ENCODE data around the gene ASH1L.
"Not testable (repeated sequence)": the region's sequence is repeated elsewhere in the genome, so short reads cannot be mapped to it uniquely, and the experiment has no call there.

The ASH1L gene

GRCh38 chr1:155300024-155300423 is 262.6 kb downstream of the ASH1L start:
- Histone ChIP-seq H3K9me3 (ENCODE audit: insufficient read depth, low read length) (no peaks in the 10 kb centered on the region), H3K4me3 (ENCODE audit: insufficient read length, low read depth) (no peak overlapping the region), H3K9ac (ENCODE audit: insufficient read length, low read depth) (no peak overlapping the region), H3K4me1 (ENCODE audit: insufficient read depth, insufficient read length) (peaks cover 7% of the 10 kb centered on the region), H3K36me3 (ENCODE audit: insufficient read depth, insufficient read length, low read length) (no peaks in the 10 kb centered on the region), H3K27me3 (ENCODE audit: insufficient read depth, insufficient read length) (peaks cover 16% of the 10 kb centered on the region)
- TF ChIP-seq ZNF274 (IDR thresholded peaks at IDR 0.05; ENCODE audit: low read depth, low read length) = no peak
- no peak for TF ChIP-seq SUZ12 (IDR thresholded peaks at IDR 0.05; ENCODE audit: extremely low read depth, insufficient read depth, insufficient read length)
- no peak for TF ChIP-seq YY1 (IDR thresholded peaks at IDR 0.05; ENCODE audit: insufficient read depth, insufficient read length)
- no peak for DNase-seq (ENCODE audit: low read depth, low spot score)

GRCh38 chr1:155297384-155297783 is 265.2 kb downstream of the ASH1L start:
- H3K4me1 ChIP-seq (ENCODE audit: insufficient read depth, insufficient read length) = peaks cover 11% of the 10 kb centered on the region
- peaks cover 41% of the 10 kb centered on the region for H3K27me3 ChIP-seq (ENCODE audit: insufficient read depth, insufficient read length)
- H3K4me3 ChIP-seq (ENCODE audit: insufficient read length, low read depth) = no peak overlapping the region
- no peaks in the 10 kb centered on the region for H3K36me3 ChIP-seq (ENCODE audit: insufficient read depth, insufficient read length, low read length)
- H3K9me3 ChIP-seq (ENCODE audit: insufficient read depth, low read length) = no peaks in the 10 kb centered on the region
- TF ChIP-seq YY1 (IDR thresholded peaks at IDR 0.05; ENCODE audit: insufficient read depth, insufficient read length) (no peak), SUZ12 (IDR thresholded peaks at IDR 0.05; ENCODE audit: extremely low read depth, insufficient read depth, insufficient read length) (no peak), ZNF274 (IDR thresholded peaks at IDR 0.05; ENCODE audit: low read depth, low read length) (no peak)
- no peak for DNase-seq (ENCODE audit: low read depth, low spot score)
- H3K9ac ChIP-seq (ENCODE audit: insufficient read length, low read depth) = no peak overlapping the region

DNA sequence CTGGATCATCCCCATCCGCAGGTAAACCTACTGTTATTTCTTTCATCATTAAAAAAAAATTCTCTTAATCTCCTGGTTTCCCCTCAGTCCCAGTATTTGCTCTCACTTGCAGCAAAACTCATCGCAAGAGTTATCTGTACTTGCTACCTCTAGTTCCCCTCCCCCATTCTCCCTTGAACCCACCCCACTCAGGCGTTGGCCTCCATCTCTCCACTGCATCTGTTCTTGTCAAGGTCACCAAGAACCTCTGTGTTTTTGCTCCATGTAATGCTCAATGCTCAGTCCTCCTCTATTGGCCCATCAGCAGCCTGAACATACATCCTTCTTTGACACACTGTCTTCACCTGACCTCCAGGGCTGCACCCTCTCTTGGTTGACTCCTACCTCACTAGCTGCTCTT is 265.9 kb downstream of the ASH1L start:
- Histone ChIP-seq H3K4me3 (ENCODE audit: insufficient read length, low read depth) (no peak overlapping the region), H3K9ac (ENCODE audit: insufficient read length, low read depth) (no peak overlapping the region), H3K27me3 (ENCODE audit: insufficient read depth, insufficient read length) (peaks cover 41% of the 10 kb centered on the region), H3K36me3 (ENCODE audit: insufficient read depth, insufficient read length, low read length) (no peaks in the 10 kb centered on the region), H3K4me1 (ENCODE audit: insufficient read depth, insufficient read length) (peaks cover 10% of the 10 kb centered on the region), H3K9me3 (ENCODE audit: insufficient read depth, low read length) (no peaks in the 10 kb centered on the region)
- TF ChIP-seq ZNF274 (IDR thresholded peaks at IDR 0.05; ENCODE audit: low read depth, low read length) (no peak), YY1 (IDR thresholded peaks at IDR 0.05; ENCODE audit: insufficient read depth, insufficient read length) (no peak), SUZ12 (IDR thresholded peaks at IDR 0.05; ENCODE audit: extremely low read depth, insufficient read depth, insufficient read length) (no peak)
- DNase-seq (ENCODE audit: low read depth, low spot score) = no peak

DNA sequence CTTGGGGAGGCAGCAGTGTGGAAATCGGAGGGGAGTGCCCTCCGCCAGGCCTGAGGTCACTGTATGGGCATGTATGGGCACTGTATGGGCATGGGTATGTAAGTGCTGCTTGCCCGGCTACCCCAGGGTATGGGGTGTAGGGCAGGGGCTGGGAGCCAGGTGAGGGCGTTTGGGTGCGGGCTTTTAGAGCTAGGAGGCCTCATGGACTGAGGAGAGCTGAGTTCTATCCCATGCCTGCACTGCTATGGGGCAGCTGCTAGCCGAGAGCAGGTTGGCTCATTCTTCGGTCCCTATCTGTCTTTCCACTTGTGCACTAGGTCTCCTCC is 266.7 kb downstream of the ASH1L start:
- Histone ChIP-seq H3K9me3 (ENCODE audit: insufficient read depth, low read length) (no peaks in the 10 kb centered on the region), H3K4me3 (ENCODE audit: insufficient read length, low read depth) (peak overlapping the region; percentile 66), H3K27me3 (ENCODE audit: insufficient read depth, insufficient read length) (peaks cover 41% of the 10 kb centered on the region), H3K9ac (ENCODE audit: insufficient read length, low read depth) (peak overlapping the region; percentile 76), H3K4me1 (ENCODE audit: insufficient read depth, insufficient read length) (peaks cover 9% of the 10 kb centered on the region), H3K36me3 (ENCODE audit: insufficient read depth, insufficient read length, low read length) (no peaks in the 10 kb centered on the region)
- no peak for TF ChIP-seq SUZ12 (IDR thresholded peaks at IDR 0.05; ENCODE audit: extremely low read depth, insufficient read depth, insufficient read length)
- TF ChIP-seq YY1 (IDR thresholded peaks at IDR 0.05; ENCODE audit: insufficient read depth, insufficient read length) = no peak
- TF ChIP-seq ZNF274 (IDR thresholded peaks at IDR 0.05; ENCODE audit: low read depth, low read length) = no peak
- no peak for DNase-seq (ENCODE audit: low read depth, low spot score)

- no peaks in the 10 kb centered on the region for H3K36me3 ChIP-seq (ENCODE audit: insufficient read depth, insufficient read length, low read length)
- H3K9me3 ChIP-seq (ENCODE audit: insufficient read depth, low read length) = no peaks in the 10 kb centered on the region
- H3K4me1 ChIP-seq (ENCODE audit: insufficient read depth, insufficient read length) = peaks cover 9% of the 10 kb centered on the region
- DNase-seq (ENCODE audit: low read depth, low spot score) = no peak
- peak overlapping the region; percentile 76 for H3K9ac ChIP-seq (ENCODE audit: insufficient read length, low read depth)
- TF ChIP-seq SUZ12 (IDR thresholded peaks at IDR 0.05; ENCODE audit: extremely low read depth, insufficient read depth, insufficient read length) (peak; percentile 76), ZNF274 (IDR thresholded peaks at IDR 0.05; ENCODE audit: low read depth, low read length) (no peak), YY1 (IDR thresholded peaks at IDR 0.05; ENCODE audit: insufficient read depth, insufficient read length) (no peak)
- peak overlapping the region; percentile 66 for H3K4me3 ChIP-seq (ENCODE audit: insufficient read length, low read depth)
- peaks cover 41% of the 10 kb centered on the region for H3K27me3 ChIP-seq (ENCODE audit: insufficient read depth, insufficient read length)
Observed at GRCh38 chr1:155295183-155295941, 267.2 kb downstream of the ASH1L start.

DNA sequence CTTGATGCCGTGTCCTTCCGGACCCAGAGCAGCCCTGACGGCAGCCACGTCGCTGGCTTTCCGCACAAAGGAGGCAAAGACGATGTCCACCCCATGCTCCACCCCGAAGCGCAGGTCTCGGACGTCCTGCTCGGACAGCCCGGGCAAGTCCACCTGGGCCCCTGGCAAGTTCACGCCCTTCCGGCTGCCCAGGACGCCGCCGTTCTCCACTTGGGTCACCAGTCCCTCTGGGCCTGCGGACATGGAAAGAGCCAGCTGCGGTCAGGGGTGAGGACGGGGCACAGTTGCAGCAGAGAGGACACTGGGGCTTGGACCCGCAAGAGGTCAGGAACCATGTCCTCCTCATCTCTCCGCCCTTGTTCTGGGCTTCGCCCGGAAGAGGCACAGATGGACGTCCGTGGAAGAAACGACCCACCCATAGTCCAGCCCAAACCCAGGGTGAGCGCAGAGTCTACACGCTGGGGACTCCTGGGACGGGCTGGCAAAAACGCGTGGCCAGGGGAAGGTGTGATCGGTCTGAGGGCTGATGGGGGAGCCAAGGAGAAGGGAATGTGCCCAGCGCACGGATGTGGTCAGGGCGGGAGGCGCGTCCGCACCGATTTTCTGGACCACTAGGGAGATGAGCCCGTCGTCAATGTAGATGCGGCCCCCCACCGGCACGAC is 268.0 kb downstream of the ASH1L start:
- no peak for DNase-seq (ENCODE audit: low read depth, low spot score)
- peak overlapping the region; percentile 76 for H3K9ac ChIP-seq (ENCODE audit: insufficient read length, low read depth)

DNA sequence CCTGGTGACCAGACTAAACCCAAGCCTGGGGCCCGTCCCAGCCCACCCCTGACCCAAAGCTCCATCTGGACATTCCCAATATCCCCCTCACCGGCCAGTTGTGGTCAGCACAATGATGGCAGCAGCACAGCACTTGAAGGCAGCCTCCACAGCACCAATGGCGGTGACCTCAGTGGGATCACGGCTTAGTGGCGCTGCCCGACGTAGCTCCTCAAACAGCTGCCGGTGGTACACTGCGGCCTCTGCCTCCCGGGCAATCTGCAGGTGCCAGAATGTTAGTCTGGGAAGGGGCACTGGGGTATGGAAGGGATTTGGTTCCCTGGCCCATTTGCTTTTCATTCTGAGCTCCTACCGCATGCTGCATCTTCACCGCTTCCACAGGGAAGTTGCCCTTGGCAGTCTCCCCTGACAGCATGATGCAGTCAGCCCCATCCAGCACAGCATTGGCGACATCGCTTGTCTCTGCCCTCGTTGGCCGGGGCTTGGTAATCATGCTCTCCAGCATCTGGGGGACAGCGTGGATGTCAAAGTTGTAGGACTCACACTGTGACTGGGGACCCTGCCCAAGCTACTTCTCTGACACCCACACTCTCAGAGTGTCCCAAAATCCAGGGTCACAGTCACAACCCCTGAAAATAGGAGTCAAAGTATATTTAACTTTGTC is 269.4 kb downstream of the ASH1L start:
- Histone ChIP-seq H3K27me3 (ENCODE audit: insufficient read depth, insufficient read length) (peaks cover 41% of the 10 kb centered on the region), H3K4me3 (ENCODE audit: insufficient read length, low read depth) (no peak overlapping the region), H3K4me1 (ENCODE audit: insufficient read depth, insufficient read length) (peaks cover 9% of the 10 kb centered on the region), H3K9ac (ENCODE audit: insufficient read length, low read depth) (no peak overlapping the region), H3K9me3 (ENCODE audit: insufficient read depth, low read length) (no peaks in the 10 kb centered on the region), H3K36me3 (ENCODE audit: insufficient read depth, insufficient read length, low read length) (peaks cover 2% of the 10 kb centered on the region)
- TF ChIP-seq SUZ12 (IDR thresholded peaks at IDR 0.05; ENCODE audit: extremely low read depth, insufficient read depth, insufficient read length) (no peak), YY1 (IDR thresholded peaks at IDR 0.05; ENCODE audit: insufficient read depth, insufficient read length) (no peak), ZNF274 (IDR thresholded peaks at IDR 0.05; ENCODE audit: low read depth, low read length) (no peak)
- DNase-seq (ENCODE audit: low read depth, low spot score) = no peak

More for the DNA sequence above, 268.0 kb downstream of the ASH1L start:
- no peaks in the 10 kb centered on the region for H3K36me3 ChIP-seq (ENCODE audit: insufficient read depth, insufficient read length, low read length)
- no peaks in the 10 kb centered on the region for H3K9me3 ChIP-seq (ENCODE audit: insufficient read depth, low read length)
- TF ChIP-seq SUZ12 (IDR thresholded peaks at IDR 0.05; ENCODE audit: extremely low read depth, insufficient read depth, insufficient read length) = no peak
- H3K4me1 ChIP-seq (ENCODE audit: insufficient read depth, insufficient read length) = peaks cover 9% of the 10 kb centered on the region
- H3K27me3 ChIP-seq (ENCODE audit: insufficient read depth, insufficient read length) = peaks cover 41% of the 10 kb centered on the region
- peak overlapping the region; percentile 66 for H3K4me3 ChIP-seq (ENCODE audit: insufficient read length, low read depth)

GRCh38 chr1:155291006-155291405 is 271.6 kb downstream of the ASH1L start:
- H3K9me3 ChIP-seq (ENCODE audit: insufficient read depth, low read length); H3K4me1 ChIP-seq (ENCODE audit: insufficient read depth, insufficient read length); H3K4me3 ChIP-seq (ENCODE audit: insufficient read length, low read depth); H3K9ac ChIP-seq (ENCODE audit: insufficient read length, low read depth); DNase-seq (ENCODE audit: low read depth, low spot score); H3K36me3 ChIP-seq (ENCODE audit: insufficient read depth, insufficient read length, low read length): not testable (repeated sequence)
- peaks cover 34% of the 10 kb centered on the region for H3K27me3 ChIP-seq (ENCODE audit: insufficient read depth, insufficient read length)
